Kidney epithelial cell (primary cell): ENCODE data around the gene SYT3. TPM values are rescaled to one million over a fixed set of nuclear protein-coding genes. Genes with fewer than 3 reads are reported as not detected.
A peak's percentile ranks its signal among the peaks of the same experiment; 100 is the strongest.

Source experiments
- DNase-seq: peaks from one replicate; pipeline ENCODE4 v3.0.0-alpha.2; 2010; ENCODE audit warnings: low read depth
- H3K27me3 ChIP-seq: 2 replicates; pipeline ENCODE4 v1.6.0; 2011; ENCODE audit warnings: low read length; ENCODE audit not compliant: control insufficient read depth, insufficient read depth
- H3K36me3 ChIP-seq: 2 replicates; pipeline ENCODE4 v1.5.1; 2011; ENCODE audit warnings: low read length; ENCODE audit not compliant: control insufficient read depth, insufficient read depth
- H3K4me3 ChIP-seq: 2 replicates; pipeline ENCODE4 v1.5.1; 2011; ENCODE audit warnings: low read depth, mild to moderate bottlenecking, control low read depth, low read length
- total RNA-seq: library from RNA; depleted of rRNA; stranded (reverse); fragments of >200 nt; gene quantifications from 2 replicates; pipeline ENCODE4 v1.2.3, GENCODE V29; 2015
- TF ChIP-seq, protein P1 (sequence below): IDR thresholded peaks from 2 replicates; pipeline ENCODE4 v1.5.1; 2011; ENCODE audit warnings: mild to moderate bottlenecking, moderate library complexity, low read length, control low read depth, inconsistent platforms; ENCODE audit not compliant: insufficient read depth, poor library complexity, severe bottlenecking

The SYT3 gene, protein sequence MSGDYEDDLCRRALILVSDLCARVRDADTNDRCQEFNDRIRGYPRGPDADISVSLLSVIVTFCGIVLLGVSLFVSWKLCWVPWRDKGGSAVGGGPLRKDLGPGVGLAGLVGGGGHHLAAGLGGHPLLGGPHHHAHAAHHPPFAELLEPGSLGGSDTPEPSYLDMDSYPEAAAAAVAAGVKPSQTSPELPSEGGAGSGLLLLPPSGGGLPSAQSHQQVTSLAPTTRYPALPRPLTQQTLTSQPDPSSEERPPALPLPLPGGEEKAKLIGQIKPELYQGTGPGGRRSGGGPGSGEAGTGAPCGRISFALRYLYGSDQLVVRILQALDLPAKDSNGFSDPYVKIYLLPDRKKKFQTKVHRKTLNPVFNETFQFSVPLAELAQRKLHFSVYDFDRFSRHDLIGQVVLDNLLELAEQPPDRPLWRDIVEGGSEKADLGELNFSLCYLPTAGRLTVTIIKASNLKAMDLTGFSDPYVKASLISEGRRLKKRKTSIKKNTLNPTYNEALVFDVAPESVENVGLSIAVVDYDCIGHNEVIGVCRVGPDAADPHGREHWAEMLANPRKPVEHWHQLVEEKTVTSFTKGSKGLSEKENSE
- 0.29 and 0.55 TPM in 2 replicates for total RNA-seq

DNA sequence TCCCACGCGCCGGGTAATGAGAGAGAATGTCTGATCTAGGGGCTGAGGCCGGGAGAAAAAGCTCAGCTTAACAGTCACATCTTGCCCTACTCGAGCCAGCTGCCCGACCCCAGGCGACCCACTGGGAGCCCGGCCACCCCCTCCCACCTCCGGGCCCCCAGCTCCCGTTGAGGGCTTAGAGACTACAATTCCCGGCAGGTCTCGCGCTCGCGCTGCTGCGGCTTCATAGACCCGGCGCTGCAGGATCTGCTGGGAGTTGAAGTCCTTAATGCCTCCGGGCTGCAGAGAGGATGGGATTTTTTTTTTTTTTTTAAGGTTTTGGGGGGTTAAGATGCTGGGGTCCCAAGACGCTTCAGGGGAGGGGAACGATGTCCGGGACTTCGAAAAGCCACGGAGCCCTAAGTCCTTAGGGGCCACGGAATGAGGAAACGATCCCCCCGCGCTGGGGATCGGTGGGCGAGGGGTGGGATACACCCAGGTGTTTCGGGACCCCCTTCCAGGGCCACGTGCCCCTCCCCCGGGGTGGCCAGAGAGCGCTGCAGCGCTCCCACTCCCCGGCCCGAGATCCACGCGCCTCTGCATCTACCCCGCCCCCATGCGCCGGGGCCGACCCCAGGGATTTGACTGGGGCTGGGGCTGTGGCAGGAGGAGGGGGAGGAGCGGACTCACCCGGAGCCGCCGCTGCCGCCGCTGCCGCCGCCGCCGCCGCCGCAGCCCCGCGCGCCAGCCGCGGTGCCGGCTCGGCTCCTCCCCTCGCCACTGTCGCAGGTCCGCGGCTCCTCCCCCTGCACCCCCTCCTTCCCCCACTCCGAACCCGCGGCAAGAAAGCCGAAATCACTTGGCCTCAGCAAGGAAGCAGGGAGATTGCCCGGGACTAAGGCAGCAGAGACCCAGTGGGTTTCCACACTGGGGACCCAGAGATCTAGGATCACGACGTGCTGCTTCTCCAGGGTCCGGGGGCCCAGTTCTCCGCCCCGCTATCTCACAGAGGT lies at the start of gene SYT3:
Gene SYT3 (minus strand): TSS at position 761 of the 992 bp plus-strand sequence. CDS start 2,470 bp downstream, outside the sequence.
- no peak for DNase-seq
- no peaks in the 10 kb centered on the region for H3K36me3 ChIP-seq
- TF ChIP-seq, protein P1, sequence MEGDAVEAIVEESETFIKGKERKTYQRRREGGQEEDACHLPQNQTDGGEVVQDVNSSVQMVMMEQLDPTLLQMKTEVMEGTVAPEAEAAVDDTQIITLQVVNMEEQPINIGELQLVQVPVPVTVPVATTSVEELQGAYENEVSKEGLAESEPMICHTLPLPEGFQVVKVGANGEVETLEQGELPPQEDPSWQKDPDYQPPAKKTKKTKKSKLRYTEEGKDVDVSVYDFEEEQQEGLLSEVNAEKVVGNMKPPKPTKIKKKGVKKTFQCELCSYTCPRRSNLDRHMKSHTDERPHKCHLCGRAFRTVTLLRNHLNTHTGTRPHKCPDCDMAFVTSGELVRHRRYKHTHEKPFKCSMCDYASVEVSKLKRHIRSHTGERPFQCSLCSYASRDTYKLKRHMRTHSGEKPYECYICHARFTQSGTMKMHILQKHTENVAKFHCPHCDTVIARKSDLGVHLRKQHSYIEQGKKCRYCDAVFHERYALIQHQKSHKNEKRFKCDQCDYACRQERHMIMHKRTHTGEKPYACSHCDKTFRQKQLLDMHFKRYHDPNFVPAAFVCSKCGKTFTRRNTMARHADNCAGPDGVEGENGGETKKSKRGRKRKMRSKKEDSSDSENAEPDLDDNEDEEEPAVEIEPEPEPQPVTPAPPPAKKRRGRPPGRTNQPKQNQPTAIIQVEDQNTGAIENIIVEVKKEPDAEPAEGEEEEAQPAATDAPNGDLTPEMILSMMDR: no peak
- peaks cover 26% of the 10 kb centered on the region for H3K27me3 ChIP-seq
- peak within 1 kb of the TSS; percentile 49 for H3K4me3 ChIP-seq

DNA sequence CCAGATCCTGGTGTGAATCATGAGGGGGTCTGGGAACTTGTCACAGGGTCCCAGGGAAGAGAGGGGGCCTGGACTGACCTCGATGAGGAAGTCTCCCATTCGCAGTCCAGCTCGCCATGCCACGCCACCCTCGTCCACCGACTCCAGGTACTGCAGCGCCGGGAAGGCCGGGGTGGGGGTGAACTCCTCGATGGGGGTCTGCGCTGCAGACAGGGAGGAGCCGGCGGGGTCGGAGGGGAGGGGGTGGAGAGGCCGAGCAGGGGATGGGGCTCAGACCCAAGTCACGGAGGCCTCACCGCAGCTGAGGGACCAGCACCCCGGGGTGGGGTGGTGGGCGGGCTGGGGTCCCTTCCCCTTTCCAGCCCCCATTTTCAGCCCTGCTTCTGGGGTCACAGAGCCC lies 49.1 kb upstream of the SYT3 start:
- Histone ChIP-seq H3K36me3 (peaks cover 2% of the 10 kb centered on the region), H3K4me3 (no peak overlapping the region), H3K27me3 (peaks cover 12% of the 10 kb centered on the region)
- DNase-seq: no peak
- TF ChIP-seq, protein P1: no peak

DNA sequence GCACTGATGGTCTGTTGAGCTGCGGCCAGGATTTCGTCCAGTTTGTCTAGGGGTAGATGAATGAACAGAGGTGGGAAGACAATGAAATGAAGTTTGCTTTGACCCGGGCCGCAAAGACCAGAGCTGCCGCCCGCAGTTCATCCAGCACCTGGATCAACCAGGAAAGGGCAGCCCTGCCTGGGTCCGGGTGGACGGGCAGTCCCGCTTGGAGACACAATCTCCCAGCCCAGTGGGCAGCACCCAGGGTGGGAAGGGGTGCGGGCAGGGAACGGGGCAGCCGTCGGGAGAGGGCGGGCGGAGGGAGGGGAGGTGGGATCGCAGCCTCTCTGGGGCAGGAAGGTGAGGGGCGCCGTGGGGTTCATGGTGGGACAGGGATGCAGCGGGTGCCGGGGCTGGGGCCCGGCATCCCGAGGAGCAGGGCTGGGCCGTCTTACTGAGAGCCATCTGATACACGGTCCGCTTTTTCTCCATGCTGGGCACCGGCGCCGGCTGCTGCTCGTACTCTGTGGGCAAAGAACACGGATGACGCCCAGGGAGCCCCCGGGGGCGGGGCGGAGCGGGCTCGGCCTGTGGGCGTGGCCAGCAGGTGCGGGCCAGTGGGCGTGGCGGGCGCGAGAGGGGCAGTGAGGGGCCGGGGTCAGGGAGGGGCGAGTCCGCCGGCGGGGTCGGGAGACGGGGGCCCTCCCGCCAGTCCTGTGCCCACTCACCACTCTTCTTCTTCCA lies 46.8 kb upstream of the SYT3 start:
- TF ChIP-seq, protein P1: no peak
- Histone ChIP-seq H3K4me3 (no peak overlapping the region), H3K36me3 (peaks cover 2% of the 10 kb centered on the region), H3K27me3 (peaks cover 2% of the 10 kb centered on the region)
- no peak for DNase-seq

DNA sequence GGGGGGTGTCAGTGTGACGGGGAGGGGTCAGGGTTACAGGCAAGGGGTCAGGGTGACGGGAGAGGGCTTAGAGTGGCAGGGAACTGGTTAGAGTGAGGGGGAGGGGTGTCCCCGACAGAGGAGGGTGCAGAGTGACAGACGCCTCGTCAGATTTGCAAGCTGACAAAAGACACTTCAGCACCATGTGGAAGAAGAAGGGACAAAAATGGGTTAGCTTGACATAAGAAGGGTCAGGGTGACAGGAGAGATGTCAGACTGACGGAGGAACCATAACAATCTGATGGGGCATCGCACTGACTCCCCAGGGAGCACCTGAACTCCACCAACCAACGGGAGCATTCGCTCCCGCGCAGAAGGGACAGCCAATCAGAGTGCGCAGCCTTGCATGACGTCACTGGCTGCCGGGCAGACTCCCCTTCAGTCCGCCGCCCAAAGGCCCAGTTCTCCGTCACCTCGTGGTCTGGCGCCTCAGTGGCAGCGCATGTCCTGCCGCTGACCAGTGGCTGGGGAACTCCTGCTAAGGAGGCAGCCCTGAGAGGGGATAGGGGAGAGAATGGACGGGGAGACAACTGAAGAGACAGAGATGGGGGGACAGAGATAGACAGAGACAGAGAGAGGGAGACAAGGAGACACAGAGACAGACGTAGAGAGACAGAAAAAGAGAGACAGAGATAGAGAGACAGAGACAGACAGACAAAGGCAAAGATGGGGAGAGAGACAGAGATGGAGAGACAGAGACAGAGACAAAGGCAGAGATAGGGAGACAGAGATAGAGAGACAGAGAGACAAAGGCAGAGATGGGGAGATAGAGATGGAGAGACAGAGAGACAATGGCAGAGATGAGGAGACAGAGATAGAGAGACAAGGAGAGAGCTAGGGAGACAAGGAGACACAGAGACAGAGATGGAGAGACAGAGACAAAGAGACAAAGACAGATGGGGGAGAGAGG lies 39.8 kb upstream of the SYT3 start:
- no peak overlapping the region for H3K4me3 ChIP-seq
- TF ChIP-seq, protein P1: no peak
- no peaks in the 10 kb centered on the region for H3K36me3 ChIP-seq
- no peaks in the 10 kb centered on the region for H3K27me3 ChIP-seq
- no peak for DNase-seq
